Breast epithelium (tissue), 4 donors: ENCODE measurements around the gene GNAI1. TPM values are rescaled to one million over a fixed set of nuclear protein-coding genes. Genes with fewer than 3 reads are reported as not detected.

Source experiments
- DNase-seq, 2 donors: peaks; one replicate each; pipeline ENCODE4 v3.0.0-alpha.2; 2019; ENCODE audit warnings: low spot score in 2 of 2
- H3K27ac ChIP-seq, 2 donors: fragments of 200-600 bp; sonication (generic) in 1 of 2; one replicate each; pipeline ENCODE4 v1.5.1; 2016 to 2019; ENCODE audit warnings: mild to moderate bottlenecking in 1 of 2
- H3K27me3 ChIP-seq, 2 donors: fragments of 200-600 bp; sonication (generic) in 1 of 2; one replicate each; pipeline versions ENCODE4 v1.5.1 to v1.6.0; 2017 to 2019; ENCODE audit warnings: control low read depth in 1 of 2, mild to moderate bottlenecking in 1 of 2
- H3K36me3 ChIP-seq: fragments of 200-600 bp; one replicate; pipeline ENCODE4 v1.5.1; 2019
- H3K4me1 ChIP-seq, 2 donors: fragments of 200-600 bp; sonication (generic); one replicate each; pipeline ENCODE4 v1.5.1; 2016 to 2019; ENCODE audit warnings: control low read depth in 1 of 2
- H3K4me3 ChIP-seq, 3 donors: fragments of 200-600 bp; sonication (generic); 1 replicate in 2 of 3; 2 replicates in 1 of 3; pipeline ENCODE4 v1.5.1; 2016 to 2019; ENCODE audit warnings: mild to moderate bottlenecking in 3 of 3, moderate library complexity in 2 of 3
- H3K9me3 ChIP-seq, 2 donors: fragments of 200-600 bp; sonication (generic) in 1 of 2; one replicate each; pipeline ENCODE4 v1.5.1; 2016 to 2019; ENCODE audit warnings: control low read depth in 1 of 2
- CTCF ChIP-seq, 3 donors: fragments of 450-650 bp; IDR thresholded peaks; one replicate each; pipeline ENCODE4 v1.5.1; 2016 to 2017; ENCODE audit warnings: antibody characterized with exemption in 3 of 3, mild to moderate bottlenecking in 3 of 3, moderate library complexity in 3 of 3
- POLR2A ChIP-seq: fragments of 450-650 bp; IDR thresholded peaks from one replicate; pipeline ENCODE4 v1.6.1; 2016; ENCODE audit warnings: antibody characterized with exemption, mild to moderate bottlenecking, moderate library complexity
- POLR2AphosphoS5 ChIP-seq, 3 donors: sonication (generic); formaldehyde crosslinking; IDR thresholded peaks; one replicate each; pipeline ENCODE4 v1.6.1; 2017; ENCODE audit warnings: antibody characterized with exemption in 3 of 3
- intact Hi-C: fragments of 100-400 bp; cut with DNase I; formaldehyde crosslinking; loops from one replicate; pipeline ENCODE4 v1.15.1; 2023; ENCODE audit warnings: low total_unique reads
- total RNA-seq, 3 donors: library from RNA; depleted of rRNA; stranded (reverse); fragments of >200 nt; gene quantifications; one replicate each; pipeline ENCODE4 v1.1.0, GENCODE V29; 2016

Gene GNAI1
- total RNA-seq, 3 donors from 2014 or later, result 25.6 to 75.2 (median 27.5) TPM

- no peak overlapping the region for H3K4me3 ChIP-seq
- H3K27ac ChIP-seq, result no peak overlapping the region
- DNase-seq, result no peak
- no peaks in the 10 kb centered on the region for H3K36me3 ChIP-seq
- no peak for TF ChIP-seq CTCF (IDR thresholded peaks at IDR 0.05)
- TF ChIP-seq POLR2AphosphoS5 (IDR thresholded peaks at IDR 0.05), result no peak
- no peak for TF ChIP-seq POLR2A
- no peaks in the 10 kb centered on the region for H3K27me3 ChIP-seq
- no peaks in the 10 kb centered on the region for H3K9me3 ChIP-seq
- no peaks in the 10 kb centered on the region for H3K4me1 ChIP-seq
- intact Hi-C loops, result no loop called here
Measured at GRCh38 chr7:80175744-80176143, 41.1 kb downstream of the GNAI1 start.

GRCh38 chr7:80181411-80181810 is 46.8 kb downstream of the GNAI1 start:
- Histone ChIP-seq H3K9me3 (no peaks in the 10 kb centered on the region), H3K27me3 (no peaks in the 10 kb centered on the region), H3K4me3 (no peak overlapping the region), H3K27ac (no peak overlapping the region), H3K4me1 (no peaks in the 10 kb centered on the region), H3K36me3 (no peaks in the 10 kb centered on the region)
- no peak for DNase-seq
- TF ChIP-seq POLR2AphosphoS5 (IDR thresholded peaks at IDR 0.05) (no peak), CTCF (IDR thresholded peaks at IDR 0.05) (no peak), POLR2A (no peak)
- intact Hi-C loops, result no loop called here

DNA sequence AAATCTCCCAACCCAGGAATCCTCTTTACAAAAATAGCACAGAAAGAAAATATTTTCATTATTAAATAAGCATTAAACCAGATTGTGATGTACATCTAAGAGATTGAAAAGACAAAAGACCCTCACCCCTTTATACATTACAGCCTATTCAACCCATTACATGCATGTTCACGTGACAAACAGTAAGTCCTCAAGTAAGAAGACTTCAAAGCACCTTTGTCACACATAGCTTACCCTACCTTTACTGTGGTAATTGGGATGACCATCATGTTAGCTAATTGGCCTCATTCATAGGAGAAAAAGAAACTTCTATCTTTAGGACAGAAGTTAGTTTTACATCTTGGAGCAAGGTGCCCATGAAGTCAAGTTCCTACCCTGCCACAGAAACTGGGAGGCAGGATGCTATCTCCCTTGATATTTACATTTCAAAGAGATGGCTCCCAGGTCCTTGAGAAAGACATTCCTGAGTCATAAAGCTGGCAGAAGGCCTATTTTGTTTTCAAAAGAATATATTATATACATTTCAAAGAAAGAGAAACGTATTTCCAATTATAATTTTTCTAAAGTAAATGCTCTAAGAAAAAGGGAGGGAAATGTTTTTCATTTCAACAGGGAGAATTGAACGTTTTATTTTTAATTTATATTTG is 48.1 kb downstream of the GNAI1 start:
- H3K27me3 ChIP-seq, result no peaks in the 10 kb centered on the region
- H3K9me3 ChIP-seq, result no peaks in the 10 kb centered on the region
- H3K4me3 ChIP-seq, result no peak overlapping the region
- no peak for DNase-seq
- peaks cover 0 to 5% of the 10 kb centered on the region in 2 donors for H3K4me1 ChIP-seq
- no peak overlapping the region for H3K27ac ChIP-seq
- TF ChIP-seq POLR2A (no peak), POLR2AphosphoS5 (IDR thresholded peaks at IDR 0.05) (no peak), CTCF (IDR thresholded peaks at IDR 0.05) (no peak)
- no peaks in the 10 kb centered on the region for H3K36me3 ChIP-seq
- intact Hi-C loops, result no loop called here

- no peaks in the 10 kb centered on the region for H3K36me3 ChIP-seq
- no peak for DNase-seq
- H3K9me3 ChIP-seq, result no peaks in the 10 kb centered on the region
- H3K27ac ChIP-seq, result no peak overlapping the region
- TF ChIP-seq POLR2AphosphoS5 (IDR thresholded peaks at IDR 0.05) (no peak), CTCF (IDR thresholded peaks at IDR 0.05) (no peak), POLR2A (no peak)
- H3K4me1 ChIP-seq, result peaks cover 0 to 5% of the 10 kb centered on the region in 2 donors
- H3K27me3 ChIP-seq, result no peaks in the 10 kb centered on the region
- no peak overlapping the region for H3K4me3 ChIP-seq
- intact Hi-C loops, result no loop called here
Measured at GRCh38 chr7:80183351-80183750, 48.7 kb downstream of the GNAI1 start.

- no peak for TF ChIP-seq POLR2A
- TF ChIP-seq POLR2AphosphoS5 (IDR thresholded peaks at IDR 0.05), result no peak
- TF ChIP-seq CTCF (IDR thresholded peaks at IDR 0.05), result no peak
- H3K27me3 ChIP-seq, result no peaks in the 10 kb centered on the region
- DNase-seq, result no peak
- peak overlapping the region in 1 of 3 donors; percentile 9 for H3K4me3 ChIP-seq
- H3K36me3 ChIP-seq, result no peaks in the 10 kb centered on the region
- intact Hi-C loops, result no loop called here
- peaks cover 0 to 5% of the 10 kb centered on the region in 2 donors for H3K4me1 ChIP-seq
- H3K27ac ChIP-seq, result no peak overlapping the region
- H3K9me3 ChIP-seq, result no peaks in the 10 kb centered on the region
Measured at GRCh38 chr7:80183900-80184685, 49.5 kb downstream of the GNAI1 start.
